IPS-18c (cell line): ENCODE results near the gene ASPA.
"Not testable (repeated sequence)": the region's sequence is repeated elsewhere in the genome, so short reads cannot be mapped to it uniquely, and the experiment has no call there.

Experiments
- H3K4me3 ChIP-seq: 2 replicates; pipeline ENCODE4 v1.7.0; 2013; ENCODE audit warnings: low read depth, mild to moderate bottlenecking, low read length, moderate library complexity; ENCODE audit not compliant: insufficient read depth
- H3K9me3 ChIP-seq: one replicate; pipeline ENCODE4 v1.6.1; 2013; ENCODE audit warnings: mild to moderate bottlenecking, low read length, moderate library complexity; ENCODE audit not compliant: control insufficient read depth, insufficient read depth

ASPA gene

DNA sequence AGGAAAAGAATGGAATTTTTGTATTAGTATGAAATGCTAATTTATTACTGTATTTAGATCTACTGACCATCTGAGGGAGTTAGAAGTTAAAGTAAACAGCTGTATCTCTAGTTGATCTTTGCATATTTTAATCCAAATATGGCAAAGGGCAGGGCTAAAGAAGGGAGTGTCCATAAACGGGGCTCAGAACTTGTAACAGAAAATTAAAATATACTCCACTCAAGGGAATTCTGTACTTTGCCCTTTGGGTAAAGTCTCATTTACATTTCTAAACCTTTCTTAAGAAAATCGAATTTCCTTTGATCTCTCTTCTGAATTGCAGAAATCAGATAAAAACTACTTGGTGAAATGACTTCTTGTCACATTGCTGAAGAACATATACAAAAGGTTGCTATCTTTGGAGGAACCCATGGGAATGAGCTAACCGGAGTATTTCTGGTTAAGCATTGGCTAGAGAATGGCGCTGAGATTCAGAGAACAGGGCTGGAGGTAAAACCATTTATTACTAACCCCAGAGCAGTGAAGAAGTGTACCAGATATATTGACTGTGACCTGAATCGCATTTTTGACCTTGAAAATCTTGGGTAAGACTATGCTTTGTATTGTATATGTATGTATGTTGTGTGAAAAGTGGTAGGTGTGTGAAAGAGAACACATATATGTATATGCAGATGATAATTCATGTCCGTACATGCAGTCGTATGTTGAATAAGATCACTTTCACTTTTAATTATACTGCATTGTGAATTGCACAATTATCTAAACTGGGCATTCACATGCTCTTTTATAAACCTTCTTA is at the start of gene ASPA:
ASPA (plus strand) TSS at position 186 of the 799 bp plus-strand sequence; CDS start at position 349, 163 bp downstream.
- Histone ChIP-seq H3K4me3 (no peak within 1 kb of the TSS), H3K9me3 (no peaks in the 10 kb centered on the region)

DNA sequence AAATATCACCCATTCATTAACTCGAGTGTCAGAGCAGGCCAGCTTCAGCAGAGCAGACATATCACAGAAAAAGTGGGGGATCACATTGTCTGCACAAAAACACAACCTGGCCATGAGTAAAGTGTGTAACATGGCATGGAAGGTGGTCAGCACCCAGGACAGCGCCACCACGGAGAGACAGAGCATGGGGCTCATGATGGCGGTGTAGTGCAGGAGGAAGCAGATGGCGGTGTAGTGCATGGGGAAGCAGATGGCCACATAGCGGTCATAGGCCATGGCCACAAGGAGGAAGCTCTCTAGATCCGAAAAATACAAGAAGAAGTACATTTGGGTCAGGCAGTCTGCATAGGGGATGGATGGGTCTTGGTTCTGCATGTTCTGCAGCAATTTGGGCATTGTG is 42.6 kb upstream of the ASPA start:
- H3K4me3 ChIP-seq, H3K9me3 ChIP-seq: not testable (repeated sequence)

DNA sequence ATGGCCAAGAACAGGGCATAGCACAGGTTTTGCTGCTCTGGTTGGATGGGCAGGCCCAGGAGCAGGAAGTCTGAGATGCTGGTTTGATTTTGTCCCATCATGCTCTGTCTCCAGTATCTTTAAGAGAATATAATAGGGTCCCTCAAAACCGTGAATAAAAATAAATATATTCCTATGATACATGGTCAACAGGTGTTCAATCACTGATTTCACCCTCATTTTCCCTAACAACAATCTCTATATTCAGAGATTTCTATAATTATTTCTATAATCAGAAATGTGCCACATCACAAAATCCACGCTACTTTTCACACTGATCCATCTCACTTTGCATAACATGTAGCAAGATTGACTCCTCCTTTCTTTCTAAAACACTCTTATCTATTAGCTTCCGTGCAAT is 42.1 kb upstream of the ASPA start, which contains the start of gene OR1E2:
OR1E2 (minus strand) TSS at position 101 of the 400 bp plus-strand sequence; CDS start at position 101, 0 bp downstream.
- no peak within 1 kb of the TSS for H3K4me3 ChIP-seq
- no peaks in the 10 kb centered on the region for H3K9me3 ChIP-seq

GRCh38 chr17:3438368-3438767 is 37.4 kb upstream of the ASPA start:
- no peak overlapping the region for H3K4me3 ChIP-seq
- H3K9me3 ChIP-seq, result no peaks in the 10 kb centered on the region

GRCh38 chr17:3440451-3440850 is 35.3 kb upstream of the ASPA start:
- H3K9me3 ChIP-seq, result no peaks in the 10 kb centered on the region
- no peak overlapping the region for H3K4me3 ChIP-seq

- Histone ChIP-seq H3K4me3 (no peak overlapping the region), H3K9me3 (no peaks in the 10 kb centered on the region)
Observed at GRCh38 chr17:3447625-3448024, 28.2 kb upstream of the ASPA start.

- Histone ChIP-seq H3K9me3 (no peaks in the 10 kb centered on the region), H3K4me3 (no peak overlapping the region)
Observed at GRCh38 chr17:3448059-3448665, 27.6 kb upstream of the ASPA start.

DNA sequence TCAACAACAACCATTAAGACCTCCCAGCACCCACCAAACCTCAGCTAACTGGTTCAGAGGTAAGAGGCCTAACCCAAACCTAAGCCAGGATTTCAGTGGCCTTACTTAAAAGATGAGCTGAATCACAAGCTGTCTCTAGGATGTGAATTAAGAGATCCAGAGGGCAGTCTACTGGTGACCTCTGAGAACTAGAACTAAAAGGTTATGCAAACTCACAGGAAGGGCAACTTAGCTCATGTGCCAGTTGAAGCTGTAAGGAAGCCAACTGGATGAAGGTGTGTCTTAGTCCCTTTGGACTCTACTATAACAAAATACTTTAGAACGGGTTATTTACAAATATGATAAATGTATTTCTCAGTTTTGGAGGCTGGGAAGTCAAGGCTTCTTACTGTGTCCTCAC is 9.4 kb upstream of the ASPA start:
- H3K9me3 ChIP-seq, H3K4me3 ChIP-seq: not testable (repeated sequence)

DNA sequence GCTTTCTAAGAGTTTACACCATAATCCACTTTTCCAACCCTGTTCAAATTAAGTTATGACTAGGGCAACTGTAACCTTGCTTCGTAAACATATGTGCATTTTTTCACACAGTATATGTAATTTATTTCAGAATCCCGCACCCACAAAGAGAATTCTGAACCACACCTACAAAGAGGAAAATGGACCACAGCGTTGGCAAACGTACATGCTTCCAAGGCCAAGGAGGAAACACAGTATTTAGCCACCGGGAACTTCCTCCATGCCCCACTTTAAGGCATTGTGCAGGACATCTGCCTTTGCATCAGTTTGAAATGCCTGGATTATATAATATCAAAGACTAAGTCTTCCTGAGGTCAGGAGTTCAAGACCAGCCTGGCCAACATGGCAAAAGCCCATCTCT is 6.3 kb upstream of the ASPA start:
- H3K9me3 ChIP-seq, result no peaks in the 10 kb centered on the region
- no peak overlapping the region for H3K4me3 ChIP-seq

DNA sequence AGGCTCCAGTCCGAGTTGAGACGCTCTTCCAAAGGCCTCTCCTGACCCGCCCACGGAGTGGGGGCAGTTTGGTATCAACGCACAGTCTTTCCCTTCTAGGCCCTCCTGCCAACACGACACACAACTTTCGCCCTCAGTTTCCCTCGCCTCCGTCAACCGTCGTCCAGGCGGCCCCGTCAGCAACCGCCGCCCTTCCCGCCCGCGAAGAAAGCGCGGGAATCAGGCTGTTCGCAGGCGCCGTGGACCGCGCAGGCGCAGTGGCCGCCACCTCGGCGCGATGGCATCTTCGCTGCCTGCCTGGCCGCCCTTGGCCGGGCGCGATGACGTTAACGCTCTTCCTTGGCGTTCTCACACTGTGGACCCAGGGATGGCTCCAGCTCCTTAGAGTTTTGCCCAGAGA is 4.2 kb upstream of the ASPA start, which contains the start of gene SPATA22:
SPATA22 (minus strand) TSS at position 221 of the 400 bp plus-strand sequence. CDS start 2,494 bp downstream, outside the sequence.
- no peaks in the 10 kb centered on the region for H3K9me3 ChIP-seq
- H3K4me3 ChIP-seq, result no peak within 1 kb of the TSS

DNA sequence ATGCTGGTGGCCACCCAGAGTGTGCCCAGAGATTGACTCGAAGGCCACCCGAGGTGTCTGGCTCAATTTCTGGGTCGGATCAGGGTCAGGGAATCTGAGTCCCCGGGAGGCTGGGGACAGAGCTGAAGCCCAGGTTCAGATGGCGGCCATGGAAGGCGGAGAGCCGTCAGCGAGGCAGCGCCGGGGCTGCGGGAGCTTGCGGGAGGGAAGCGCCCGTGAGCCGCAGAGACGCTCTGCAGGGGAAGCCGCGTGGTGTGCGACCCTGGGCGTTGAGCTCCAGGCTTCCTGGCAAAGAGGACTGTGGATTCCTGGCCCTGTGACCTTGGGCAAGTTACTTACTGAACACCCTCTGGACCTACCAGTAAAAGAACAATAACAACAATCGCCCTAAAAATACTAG is 3.7 kb upstream of the ASPA start:
- H3K9me3 ChIP-seq, result no peaks in the 10 kb centered on the region
- H3K4me3 ChIP-seq, result no peak overlapping the region

- no peaks in the 10 kb centered on the region for H3K9me3 ChIP-seq
- no peak overlapping the region for H3K4me3 ChIP-seq
Observed at GRCh38 chr17:3474212-3474611, 1.6 kb upstream of the ASPA start.

DNA sequence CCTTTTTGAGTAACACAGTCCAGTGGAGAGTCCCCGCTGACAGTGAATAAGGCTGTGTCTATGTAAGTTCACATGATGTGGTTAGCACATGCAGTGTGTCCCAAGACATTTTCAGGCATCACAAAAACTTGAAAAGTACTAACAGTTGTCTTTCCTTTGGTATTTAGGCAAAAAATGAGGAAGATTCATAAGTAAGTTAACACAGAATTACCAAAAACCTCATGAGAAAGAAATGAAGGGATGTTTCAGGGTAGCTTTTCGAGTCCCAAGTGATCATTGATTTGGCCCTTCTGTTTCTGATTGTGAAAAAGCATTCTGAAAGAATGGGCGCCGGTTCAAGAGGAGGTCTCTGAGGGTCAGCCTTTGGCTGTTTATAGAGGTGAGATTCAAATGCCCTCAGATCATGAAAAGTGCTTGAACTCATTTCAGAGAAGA is 529 bp upstream of the ASPA start:
- H3K9me3 ChIP-seq, result no peaks in the 10 kb centered on the region
- H3K4me3 ChIP-seq, result no peak overlapping the region

GRCh38 chr17:3479988-3480387 is 4.2 kb downstream of the ASPA start:
- no peaks in the 10 kb centered on the region for H3K9me3 ChIP-seq
- H3K4me3 ChIP-seq, result no peak overlapping the region

GRCh38 chr17:3482852-3483251 is 7.1 kb downstream of the ASPA start:
- H3K9me3 ChIP-seq, result no peaks in the 10 kb centered on the region
- H3K4me3 ChIP-seq, result no peak overlapping the region

DNA sequence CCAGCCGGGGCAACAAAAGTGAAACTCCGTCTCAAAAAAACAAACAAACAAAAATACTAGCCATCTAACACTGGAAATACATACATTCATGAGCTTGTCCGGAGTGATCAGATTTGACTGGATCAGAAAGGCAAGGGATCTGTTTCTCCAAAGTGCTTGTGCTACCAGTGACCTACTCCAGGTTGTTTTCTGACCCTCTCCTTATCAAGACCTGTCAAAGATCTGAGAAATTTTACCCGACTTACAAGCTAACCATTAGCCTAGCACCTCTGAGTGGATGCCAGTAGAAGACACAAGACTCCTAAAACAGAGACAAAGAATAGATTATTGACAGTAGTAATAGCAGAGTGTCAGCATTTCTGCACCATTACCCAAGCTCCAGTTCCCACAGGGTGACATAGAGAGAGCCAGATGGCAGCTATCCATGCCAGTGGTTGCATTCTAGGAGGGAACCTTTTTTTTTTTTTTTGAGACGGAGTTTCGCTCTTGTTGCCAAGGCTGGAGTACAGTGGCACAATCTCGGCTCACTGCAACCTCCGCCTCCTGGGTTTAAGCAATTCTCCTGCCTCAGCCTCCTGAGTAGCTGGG is 9.8 kb downstream of the ASPA start:
- Histone ChIP-seq H3K4me3 (no peak overlapping the region), H3K9me3 (no peaks in the 10 kb centered on the region)

DNA sequence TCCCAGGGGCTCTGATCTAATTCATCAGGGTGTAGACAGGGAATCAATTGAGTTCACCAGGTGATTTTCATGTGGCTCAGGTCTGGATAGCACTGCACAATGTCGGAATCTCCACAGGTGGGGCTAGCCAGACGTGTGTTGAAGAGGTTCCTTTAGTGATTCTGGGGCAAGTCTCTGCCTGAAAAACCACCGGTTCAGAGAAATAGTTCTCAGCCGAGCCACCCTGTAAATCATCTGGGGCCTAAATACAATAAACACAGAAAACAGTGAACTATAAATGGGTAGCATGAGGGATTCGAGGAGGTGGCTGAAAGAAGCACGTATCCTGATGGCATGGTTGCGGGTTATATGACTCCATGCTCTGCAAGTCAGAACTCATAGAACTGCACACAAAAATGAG is 21.3 kb downstream of the ASPA start:
- Histone ChIP-seq H3K4me3 (no peak overlapping the region), H3K9me3 (no peaks in the 10 kb centered on the region)

DNA sequence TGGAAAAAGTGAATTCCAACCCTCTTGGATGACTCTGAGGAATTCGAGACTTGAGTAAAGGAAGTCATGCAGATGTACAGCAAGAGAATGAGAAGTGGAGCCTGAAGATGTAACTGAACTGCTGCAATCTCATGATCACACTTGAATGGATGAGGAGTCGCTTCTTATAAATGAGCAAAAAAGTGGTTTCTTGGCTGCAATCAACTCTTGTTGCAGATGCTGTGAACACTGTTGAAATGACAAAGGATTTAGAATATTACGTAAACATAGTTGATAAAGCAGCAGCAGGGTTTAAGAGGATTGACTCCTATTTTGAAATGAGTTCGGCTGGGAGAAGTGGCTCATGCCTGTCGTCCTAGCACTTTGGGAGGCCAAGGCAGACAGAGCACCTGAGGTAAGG is 25.5 kb downstream of the ASPA start:
- H3K4me3 ChIP-seq, result no peak overlapping the region
- no peaks in the 10 kb centered on the region for H3K9me3 ChIP-seq
